MG63 (cell line): Measurements from ENCODE around the gene KCNAB2. TPM values are rescaled to one million over a fixed set of nuclear protein-coding genes. Genes with fewer than 3 reads are reported as not detected.

Experiments used
- DNase-seq: peaks from one replicate; pipeline ENCODE4 v3.0.0-alpha.2; 2020
- H3K27me3 ChIP-seq: fragments of 250-450 bp; sonication (Bioruptor Pico); 2 replicates; pipeline ENCODE4 v1.5.1; 2020; ENCODE audit warnings: mild to moderate bottlenecking, moderate library complexity
- H3K36me3 ChIP-seq: fragments of 250-450 bp; sonication (Bioruptor Pico); 2 replicates; pipeline ENCODE4 v1.5.1; 2020; ENCODE audit warnings: mild to moderate bottlenecking, moderate library complexity
- H3K4me3 ChIP-seq: fragments of 250-450 bp; sonication (Bioruptor Pico); 2 replicates; pipeline ENCODE4 v1.5.1; 2020; ENCODE audit warnings: mild to moderate bottlenecking, moderate library complexity
- H3K9me3 ChIP-seq: fragments of 250-450 bp; sonication (Bioruptor Pico); 2 replicates; pipeline ENCODE4 v1.5.1; 2020; ENCODE audit warnings: mild to moderate bottlenecking, moderate library complexity
- total RNA-seq: library from RNA; depleted of rRNA; stranded (reverse); fragments of >200 nt; shearing (Covaris generic); gene quantifications from 2 replicates; pipeline ENCODE4 v1.2.3, GENCODE V29; 2014; ENCODE audit warnings: low replicate concordance

The KCNAB2 gene
- total RNA-seq, 1 experiment from 2014 or later = 6.2 TPM

- H3K9me3 ChIP-seq = no peaks in the 10 kb centered on the region
- peak; percentile 30 for DNase-seq
- no peak overlapping the region for H3K4me3 ChIP-seq
- no peaks in the 10 kb centered on the region for H3K36me3 ChIP-seq
- no peaks in the 10 kb centered on the region for H3K27me3 ChIP-seq
Observed at GRCh38 chr1:6082430-6082971, 36.8 kb downstream of the KCNAB2 start.

GRCh38 chr1:6083385-6083784 is 37.7 kb downstream of the KCNAB2 start:
- no peaks in the 10 kb centered on the region for H3K36me3 ChIP-seq
- H3K4me3 ChIP-seq = no peak overlapping the region
- H3K9me3 ChIP-seq = no peaks in the 10 kb centered on the region
- no peak for DNase-seq
- no peaks in the 10 kb centered on the region for H3K27me3 ChIP-seq

GRCh38 chr1:6083801-6084446 is 38.2 kb downstream of the KCNAB2 start:
- Histone ChIP-seq H3K4me3 (no peak overlapping the region), H3K9me3 (no peaks in the 10 kb centered on the region), H3K36me3 (no peaks in the 10 kb centered on the region), H3K27me3 (no peaks in the 10 kb centered on the region)
- peak; percentile 58 for DNase-seq

- H3K27me3 ChIP-seq = no peaks in the 10 kb centered on the region
- DNase-seq = no peak
- H3K4me3 ChIP-seq = no peak overlapping the region
- H3K9me3 ChIP-seq = no peaks in the 10 kb centered on the region
- H3K36me3 ChIP-seq = no peaks in the 10 kb centered on the region
Observed at GRCh38 chr1:6084781-6085495, 39.2 kb downstream of the KCNAB2 start.

- H3K27me3 ChIP-seq = no peaks in the 10 kb centered on the region
- H3K4me3 ChIP-seq = no peak overlapping the region
- no peaks in the 10 kb centered on the region for H3K36me3 ChIP-seq
- H3K9me3 ChIP-seq = no peaks in the 10 kb centered on the region
- no peak for DNase-seq
Observed at GRCh38 chr1:6085666-6086065, 40.0 kb downstream of the KCNAB2 start.

GRCh38 chr1:6086358-6086757 is 40.7 kb downstream of the KCNAB2 start:
- H3K27me3 ChIP-seq = no peaks in the 10 kb centered on the region
- no peaks in the 10 kb centered on the region for H3K9me3 ChIP-seq
- H3K4me3 ChIP-seq = no peak overlapping the region
- DNase-seq = no peak
- no peaks in the 10 kb centered on the region for H3K36me3 ChIP-seq

GRCh38 chr1:6086762-6087376 is 41.2 kb downstream of the KCNAB2 start:
- DNase-seq = no peak
- H3K4me3 ChIP-seq = no peak overlapping the region
- no peaks in the 10 kb centered on the region for H3K9me3 ChIP-seq
- H3K27me3 ChIP-seq = no peaks in the 10 kb centered on the region
- H3K36me3 ChIP-seq = no peaks in the 10 kb centered on the region

GRCh38 chr1:6087377-6087772 is 41.7 kb downstream of the KCNAB2 start:
- Histone ChIP-seq H3K4me3 (no peak overlapping the region), H3K9me3 (no peaks in the 10 kb centered on the region), H3K36me3 (no peaks in the 10 kb centered on the region), H3K27me3 (no peaks in the 10 kb centered on the region)
- DNase-seq = no peak

DNA sequence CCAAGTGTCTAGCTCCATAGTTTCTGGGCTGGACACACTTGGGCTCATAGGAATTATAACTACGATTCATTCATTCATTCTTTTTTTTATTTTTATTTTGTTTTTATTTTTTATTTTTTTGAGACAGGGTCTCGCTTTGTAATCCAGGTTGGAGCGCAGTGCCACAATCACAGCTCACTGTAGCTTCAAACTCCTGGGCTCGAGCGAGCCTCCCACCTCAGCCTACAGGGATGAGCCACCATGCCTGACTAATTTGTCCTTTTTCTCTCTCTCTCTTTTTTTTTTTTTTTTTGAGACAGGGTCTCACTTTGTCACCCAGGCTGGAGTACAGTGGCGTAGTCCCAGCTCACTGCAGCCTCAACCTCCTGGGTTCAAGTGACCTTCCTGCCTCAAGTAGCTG is 42.3 kb downstream of the KCNAB2 start:
- Histone ChIP-seq H3K27me3 (no peaks in the 10 kb centered on the region), H3K4me3 (no peak overlapping the region), H3K36me3 (no peaks in the 10 kb centered on the region), H3K9me3 (no peaks in the 10 kb centered on the region)
- no peak for DNase-seq

GRCh38 chr1:6088956-6089355 is 43.3 kb downstream of the KCNAB2 start:
- no peak for DNase-seq
- Histone ChIP-seq H3K9me3 (no peaks in the 10 kb centered on the region), H3K36me3 (no peaks in the 10 kb centered on the region), H3K27me3 (no peaks in the 10 kb centered on the region), H3K4me3 (no peak overlapping the region)

GRCh38 chr1:6090288-6090687 is 44.6 kb downstream of the KCNAB2 start:
- H3K36me3 ChIP-seq = no peaks in the 10 kb centered on the region
- no peak for DNase-seq
- no peak overlapping the region for H3K4me3 ChIP-seq
- H3K27me3 ChIP-seq = no peaks in the 10 kb centered on the region
- H3K9me3 ChIP-seq = no peaks in the 10 kb centered on the region

DNA sequence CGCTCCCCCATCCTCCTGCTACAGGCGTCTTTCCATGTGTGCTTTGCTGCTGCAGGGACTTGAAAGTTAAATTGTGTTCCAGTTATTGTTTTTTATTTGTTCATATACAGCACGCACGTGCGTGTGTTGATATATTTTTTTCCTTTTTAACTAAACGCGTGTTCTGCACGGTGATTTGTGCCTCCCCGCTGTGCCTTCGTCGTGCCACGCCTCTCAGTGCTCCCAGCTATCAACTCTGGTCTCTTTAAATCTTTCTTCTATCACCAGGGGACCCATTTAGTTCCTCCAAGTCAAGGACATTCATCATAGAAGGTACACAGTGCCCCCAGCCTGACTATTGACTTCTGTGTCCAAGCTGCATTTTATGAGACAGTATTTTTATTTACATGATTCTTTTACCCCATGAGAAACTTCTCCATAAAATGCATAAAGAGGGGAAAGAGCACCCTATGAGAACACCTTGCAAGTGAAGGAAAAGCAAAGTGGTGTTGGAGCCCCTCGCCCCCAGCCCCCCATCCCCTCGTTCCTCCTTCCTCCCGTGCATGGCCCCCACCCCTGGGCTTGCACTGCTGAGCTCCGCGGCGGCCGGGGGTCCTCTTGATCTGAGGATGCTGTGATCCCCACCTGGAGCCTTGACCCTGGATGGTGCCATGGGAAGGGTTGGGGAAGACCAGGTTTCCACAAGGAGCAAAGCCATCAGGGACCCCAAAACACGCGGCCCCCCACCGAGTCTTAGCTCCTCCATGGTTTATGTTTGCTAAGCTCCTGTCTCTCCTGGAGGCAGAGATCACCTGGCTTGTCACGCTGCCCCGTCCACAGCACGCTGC is 45.5 kb downstream of the KCNAB2 start:
- DNase-seq = no peak
- no peak overlapping the region for H3K4me3 ChIP-seq
- no peaks in the 10 kb centered on the region for H3K27me3 ChIP-seq
- H3K36me3 ChIP-seq = no peaks in the 10 kb centered on the region
- H3K9me3 ChIP-seq = no peaks in the 10 kb centered on the region

DNA sequence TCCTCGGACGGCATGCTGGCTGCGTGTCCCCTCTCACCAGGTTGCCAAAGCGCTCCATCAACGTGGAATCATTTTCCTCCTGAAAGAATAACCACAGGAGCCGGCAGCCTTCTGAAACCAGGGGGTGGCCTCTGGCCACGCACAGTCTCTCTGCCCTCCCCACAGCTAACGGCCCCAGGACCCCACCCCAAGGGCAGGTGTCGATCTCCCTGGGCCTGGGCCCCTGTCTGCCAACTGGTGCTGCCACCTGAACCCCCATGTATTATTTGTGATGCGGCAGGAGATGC is 46.1 kb downstream of the KCNAB2 start:
- Histone ChIP-seq H3K4me3 (no peak overlapping the region), H3K9me3 (no peaks in the 10 kb centered on the region), H3K36me3 (no peaks in the 10 kb centered on the region), H3K27me3 (no peaks in the 10 kb centered on the region)
- DNase-seq = no peak

- no peak for DNase-seq
- Histone ChIP-seq H3K27me3 (no peaks in the 10 kb centered on the region), H3K36me3 (no peaks in the 10 kb centered on the region), H3K4me3 (no peak overlapping the region), H3K9me3 (no peaks in the 10 kb centered on the region)
Observed at GRCh38 chr1:6092211-6092610, 46.5 kb downstream of the KCNAB2 start.

DNA sequence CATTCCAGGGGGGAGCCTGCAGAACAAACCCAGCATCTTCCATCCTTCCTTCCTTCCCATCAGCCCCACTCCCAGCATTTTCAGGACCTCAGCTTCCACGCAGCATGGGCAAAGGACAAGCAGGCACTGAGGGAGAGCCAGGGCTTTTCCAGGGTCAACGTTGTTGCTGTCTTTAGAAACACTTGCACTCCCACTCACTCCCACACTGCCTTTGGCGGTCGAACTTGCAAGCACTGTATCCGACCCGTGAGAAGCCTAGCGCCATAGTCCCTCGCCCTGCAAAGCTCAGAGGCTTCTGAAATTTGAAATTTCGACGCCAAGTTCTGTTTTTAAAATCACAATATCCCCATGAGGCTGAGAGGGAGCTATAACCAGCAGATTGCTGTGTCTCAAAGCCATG is 47.4 kb downstream of the KCNAB2 start:
- Histone ChIP-seq H3K36me3 (no peaks in the 10 kb centered on the region), H3K9me3 (no peaks in the 10 kb centered on the region), H3K4me3 (no peak overlapping the region), H3K27me3 (no peaks in the 10 kb centered on the region)
- DNase-seq = no peak

DNA sequence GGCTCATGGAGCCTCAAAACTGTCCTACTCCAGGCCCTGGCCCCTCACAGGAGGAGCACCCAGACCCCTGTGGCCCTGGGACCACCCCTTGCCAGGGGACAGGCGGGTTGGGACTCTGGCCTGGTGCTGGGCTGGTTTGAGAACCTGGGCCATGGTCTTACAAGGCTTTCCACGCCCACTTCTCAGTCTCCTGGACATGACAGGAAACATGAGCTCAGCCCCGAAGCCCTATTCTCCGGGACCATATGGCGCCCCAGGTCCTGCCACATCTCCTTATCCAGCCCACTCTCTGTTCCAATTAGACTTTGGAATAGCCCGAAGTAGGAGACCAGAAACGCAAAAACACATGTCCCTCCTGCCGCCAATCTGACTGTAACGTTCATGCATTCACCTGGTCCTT is 47.9 kb downstream of the KCNAB2 start:
- Histone ChIP-seq H3K4me3 (no peak overlapping the region), H3K36me3 (no peaks in the 10 kb centered on the region), H3K9me3 (no peaks in the 10 kb centered on the region), H3K27me3 (no peaks in the 10 kb centered on the region)
- no peak for DNase-seq

GRCh38 chr1:6094246-6094645 is 48.6 kb downstream of the KCNAB2 start:
- Histone ChIP-seq H3K27me3 (no peaks in the 10 kb centered on the region), H3K4me3 (no peak overlapping the region)

More at GRCh38 chr1:6094246-6094645, 48.6 kb downstream of the KCNAB2 start:
- no peak for DNase-seq
- Histone ChIP-seq H3K9me3 (no peaks in the 10 kb centered on the region), H3K36me3 (no peaks in the 10 kb centered on the region)
